B cell (primary cell): Measurements from ENCODE around the gene CDX1. TPM values are rescaled to one million over a fixed set of nuclear protein-coding genes. Genes with fewer than 3 reads are reported as not detected.

Experiments used
- ATAC-seq: fragments of 200-7000 bp; cut with Tn5 transposase; one replicate; pipeline ENCODE4 v1.10.0; 2021; ENCODE audit warnings: low read depth, mild to moderate bottlenecking, moderate number of reproducible peaks, moderate library complexity
- CTCF ChIA-PET: fragments of 350-600 bp; sonication (Branson Sonifier 250); formaldehyde crosslinking; loops from one replicate; lab custom pipeline; 2021; ENCODE audit warnings: antibody characterized with exemption, inconsistent platforms; lab: Charles Lee
- POLR2A ChIA-PET: fragments of 350-600 bp; sonication (Branson Sonifier 250); formaldehyde crosslinking; loops from one replicate; lab custom pipeline; 2021; ENCODE audit warnings: antibody characterized with exemption; lab: Charles Lee
- DNase-seq: peaks from one replicate; pipeline ENCODE4 v3.0.0; 2013
- H2AFZ ChIP-seq: 2 replicates; pipeline ENCODE4 v1.6.1; 2012; ENCODE audit warnings: mild to moderate bottlenecking, low read depth, low read length; ENCODE audit not compliant: insufficient read depth, poor library complexity, severe bottlenecking
- H3K27ac ChIP-seq, 2 donors: 1 replicate in 1 of 2; 2 replicates in 1 of 2; pipeline ENCODE4 v1.5.1; 2012 to 2013; ENCODE audit warnings: low read length in 2 of 2, mild to moderate bottlenecking in 2 of 2, moderate library complexity in 1 of 2
- H3K27me3 ChIP-seq, 4 experiments: fragments of 200-600 bp in 1 of 4; sonication (generic) in 1 of 4; replicated peaks in 1 of 4; 1 replicate in 2 of 4; 2 replicates in 2 of 4; pipeline versions ENCODE4 v1.6.1 to v1.7.0; 2013 to 2016; ENCODE audit warnings: low read length in 3 of 4, mild to moderate bottlenecking in 2 of 4, mixed read lengths in 1 of 4, moderate library complexity in 1 of 4; ENCODE audit not compliant: insufficient read depth in 4 of 4, control insufficient read depth in 3 of 4; ENCODE audit errors: control extremely low read depth in 1 of 4
- H3K36me3 ChIP-seq, 2 experiments: replicated peaks in 1 of 2; 1 replicate in 1 of 2; 2 replicates in 1 of 2; pipeline versions ENCODE4 v1.6.1 to v1.7.1; 2013; ENCODE audit warnings: low read length in 1 of 2; ENCODE audit not compliant: insufficient read depth in 2 of 2, control insufficient read depth in 1 of 2; ENCODE audit errors: control extremely low read depth in 1 of 2, extremely low read depth in 1 of 2
- H3K4me1 ChIP-seq, 2 donors: fragments of 200-600 bp in 1 of 2; sonication (generic) in 1 of 2; 1 replicate in 1 of 2; 2 replicates in 1 of 2; pipeline versions ENCODE4 v1.5.1 to v1.6.1; 2013 to 2017; ENCODE audit warnings: low read length in 2 of 2; ENCODE audit not compliant: control insufficient read depth in 2 of 2, insufficient read depth in 2 of 2
- H3K4me2 ChIP-seq: replicated peaks from 2 replicates; pipeline ENCODE3; 2012; ENCODE audit warnings: mild to moderate bottlenecking, low read depth, low read length; ENCODE audit not compliant: poor library complexity, severe bottlenecking
- H3K4me3 ChIP-seq, 5 experiments: fragments of 200-600 bp in 1 of 5; sonication (generic) in 1 of 5; 1 replicate in 3 of 5; 2 replicates in 2 of 5; pipeline versions ENCODE4 v1.5.1 to v1.7.0; 2011 to 2016; ENCODE audit warnings: low read length in 4 of 5, mild to moderate bottlenecking in 4 of 5, low read depth in 2 of 5, control low read depth in 1 of 5, moderate library complexity in 1 of 5; ENCODE audit not compliant: insufficient read depth in 1 of 5; ENCODE audit errors: control extremely low read depth in 1 of 5, extremely low read depth in 1 of 5
- H3K79me2 ChIP-seq: fragments of 200-600 bp; sonication (generic); one replicate; pipeline ENCODE4 v1.6.0; 2016; ENCODE audit warnings: low read length; ENCODE audit not compliant: control insufficient read depth, insufficient read depth
- H3K9ac ChIP-seq: fragments of 200-600 bp; sonication (generic); 2 replicates; pipeline ENCODE4 v1.6.1; 2017; ENCODE audit warnings: mild to moderate bottlenecking, low read length, moderate library complexity
- H3K9me3 ChIP-seq, 3 donors: one replicate each; pipeline versions ENCODE4 v1.6.1 to v1.7.1; 2013; ENCODE audit warnings: low read length in 2 of 3; ENCODE audit not compliant: control insufficient read depth in 2 of 3, insufficient read depth in 1 of 3; ENCODE audit errors: control extremely low read depth in 1 of 3
- H4K20me1 ChIP-seq: 2 replicates; pipeline ENCODE4 v1.6.0; 2012; ENCODE audit warnings: mild to moderate bottlenecking, low read length; ENCODE audit not compliant: insufficient read depth, control insufficient read depth, poor library complexity, severe bottlenecking
- H3K27ac Mint-ChIP-seq: one replicate; pipeline ENCODE4 v1.8.0; 2021; ENCODE audit warnings: mixed read lengths
- H3K27me3 Mint-ChIP-seq: one replicate; pipeline ENCODE4 v1.8.0; 2021; ENCODE audit warnings: mixed read lengths
- H3K4me1 Mint-ChIP-seq: one replicate; pipeline ENCODE4 v1.8.0; 2021; ENCODE audit warnings: mixed read lengths
- H3K4me3 Mint-ChIP-seq: one replicate; pipeline ENCODE4 v1.8.0; 2021; ENCODE audit warnings: mixed read lengths
- H3K9me3 Mint-ChIP-seq: one replicate; pipeline ENCODE4 v1.8.0; 2022; ENCODE audit warnings: mixed read lengths; ENCODE audit not compliant: insufficient read depth
- CTCF ChIP-seq: fragments of 200-600 bp; IDR thresholded peaks from one replicate; pipeline ENCODE4 v1.8.0; 2022; ENCODE audit warnings: antibody characterized with exemption, mild to moderate bottlenecking
- EZH2 ChIP-seq: IDR thresholded peaks from 2 replicates; pipeline ENCODE4 v1.6.1; 2012; ENCODE audit warnings: borderline replicate concordance, low read depth, mild to moderate bottlenecking, moderate library complexity, low read length; ENCODE audit not compliant: insufficient read depth, poor library complexity, severe bottlenecking
- WGBS: methylation state at CpG from one replicate; pipeline ENCODE4 v1.1.5; 2013; ENCODE audit warnings: missing lambda C conversion rate; ENCODE audit not compliant: insufficient coverage; 5-methylcytosine and 5-hydroxymethylcytosine counted together
- intact Hi-C: fragments of 100-400 bp; cut with micrococcal nuclease; formaldehyde crosslinking; loops from one replicate; pipeline ENCODE4 v1.10.0; 2022
- polyA plus RNA-seq: library from polyadenylated mRNA; depleted of rRNA; stranded (reverse); fragments of >200 nt; gene quantifications from 2 replicates; pipeline ENCODE4 v1.2.3, GENCODE V29; 2012
- total RNA-seq, 2 donors: library from RNA; stranded (reverse); fragments of 120-200 nt in 1 of 2; gene quantifications; 1 replicate in 1 of 2; 2 replicates in 1 of 2; pipeline versions ENCODE4 v1.2.3 to v1.2.4, GENCODE V29; 2013 to 2022

CDX1 gene
- total and polyA plus RNA-seq, 2 donors (not counting 1 experiment from before 2014, with no cell fraction given), result not detected

- no peak overlapping the region for H3K4me3 Mint-ChIP-seq
- H3K4me2 ChIP-seq, result no peak overlapping the region
- peaks cover 20% of the 10 kb centered on the region for H3K27me3 Mint-ChIP-seq
- no peak for DNase-seq
- ChIA-PET CTCF (interaction anchor here (0.9 kb wide), 1 partner anchor 13 kb away, joined by 3 read pairs; no protein-coding TSS in a partner anchor), POLR2A (no interaction called here)
- H3K36me3 ChIP-seq, result no peaks in the 10 kb centered on the region
- WGBS, result 80% methylated on average over 12 of the region's 12 CpGs
- H3K4me1 Mint-ChIP-seq, result peaks cover 2% of the 10 kb centered on the region
- no peaks in the 10 kb centered on the region for H4K20me1 ChIP-seq
- no peak for ATAC-seq
- H3K79me2 ChIP-seq, result no peaks in the 10 kb centered on the region
- no peak overlapping the region for H3K27ac Mint-ChIP-seq
- no peak overlapping the region for H3K27ac ChIP-seq
- intact Hi-C loops, result no loop called here
- H3K4me1 ChIP-seq, result peaks cover 1 to 7% of the 10 kb centered on the region in 2 donors
- H3K9ac ChIP-seq, result no peak overlapping the region
- no peaks in the 10 kb centered on the region for H3K9me3 Mint-ChIP-seq
- peaks cover 0 to 10% (median 0%) of the 10 kb centered on the region in 4 experiments for H3K27me3 ChIP-seq
- H3K9me3 ChIP-seq, result no peaks in the 10 kb centered on the region
- no peak overlapping the region for H2AFZ ChIP-seq
- no peak overlapping the region for H3K4me3 ChIP-seq
- TF ChIP-seq CTCF, result no peak
These were observed 37.4 kb downstream of the CDX1 start for GRCh38 chr5:150203832-150204589.

GRCh38 chr5:150204590-150204960 is 38.0 kb downstream of the CDX1 start:
- Mint-ChIP-seq H3K27me3 (peaks cover 25% of the 10 kb centered on the region), H3K4me3 (no peak overlapping the region), H3K9me3 (no peaks in the 10 kb centered on the region), H3K27ac (no peak overlapping the region), H3K4me1 (peaks cover 6% of the 10 kb centered on the region)
- Histone ChIP-seq H3K79me2 (no peaks in the 10 kb centered on the region), H4K20me1 (no peaks in the 10 kb centered on the region), H3K4me2 (no peak overlapping the region), H3K9me3 (peaks cover 0 to 4% (median 0%) of the 10 kb centered on the region in 3 donors), H3K36me3 (no peaks in the 10 kb centered on the region), H3K4me1 (peaks cover 7 to 11% of the 10 kb centered on the region in 2 donors), H3K27me3 (peaks cover 0 to 16% (median 0%) of the 10 kb centered on the region in 4 experiments), H3K27ac (no peak overlapping the region), H3K9ac (no peak overlapping the region), H2AFZ (no peak overlapping the region), H3K4me3 (no peak overlapping the region)
- no peak for DNase-seq
- ChIA-PET POLR2A (no interaction called here), CTCF (interaction anchor here (2.8 kb wide), 1 partner anchor 14 kb away, joined by 9 read pairs; no protein-coding TSS in a partner anchor)
- TF ChIP-seq CTCF (no peak), EZH2 (no peak)
- intact Hi-C loops, result no loop called here
- 90% methylated on average over 9 of the region's 13 CpGs for WGBS
- ATAC-seq, result no peak
